Colonic mucosa (tissue), 4 donors: ENCODE measurements around the gene DDX46. TPM values are rescaled to one million over a fixed set of nuclear protein-coding genes. Genes with fewer than 3 reads are reported as not detected.

Experiments
- DNase-seq: peaks from one replicate; pipeline ENCODE4 v3.0.0-alpha.2; 2020
- H3K27ac ChIP-seq: fragments of 200-600 bp; one replicate; pipeline ENCODE4 v1.8.0; 2021
- H3K27me3 ChIP-seq: fragments of 200-600 bp; one replicate; pipeline ENCODE4 v1.8.0; 2021
- H3K36me3 ChIP-seq: fragments of 200-600 bp; one replicate; pipeline ENCODE4 v1.8.0; 2021
- H3K4me1 ChIP-seq: fragments of 200-600 bp; one replicate; pipeline ENCODE4 v1.8.0; 2021; ENCODE audit warnings: mild to moderate bottlenecking
- H3K4me3 ChIP-seq: fragments of 200-600 bp; one replicate; pipeline ENCODE4 v1.8.0; 2021
- H3K9ac ChIP-seq, 2 donors: one replicate each; pipeline ENCODE4 v1.7.0; 2013; ENCODE audit warnings: control low read depth in 2 of 2, low read depth in 2 of 2, low read length in 2 of 2
- H3K9me3 ChIP-seq: fragments of 200-600 bp; one replicate; pipeline ENCODE4 v1.8.0; 2021
- CTCF ChIP-seq: fragments of 200-600 bp; IDR thresholded peaks from one replicate; pipeline ENCODE4 v1.8.0; 2022; ENCODE audit warnings: antibody characterized with exemption, mild to moderate bottlenecking
- intact Hi-C: fragments of 100-400 bp; cut with DNase I; formaldehyde crosslinking; loops from one replicate; pipeline ENCODE4 v1.14.1; 2022
- total RNA-seq, 2 donors: library from RNA; stranded (reverse); fragmentation: NEBNext Ultra II Directional in 1 of 2; extraction: Animal tissue kit (Norgen Biotek cat#: 25700) in 1 of 2; gene quantifications; one replicate each; pipeline ENCODE4 v1.2.1, GENCODE V29; 2021
- donor health status: healthy.
- donor health status: DM: no; HTN: no; CAD: no.
- donor health status: DM: no; HTN: no; CAD: no.

The DDX46 gene
- total RNA-seq, 2 donors from 2014 or later, result 38.2 to 49.3 TPM

DNA sequence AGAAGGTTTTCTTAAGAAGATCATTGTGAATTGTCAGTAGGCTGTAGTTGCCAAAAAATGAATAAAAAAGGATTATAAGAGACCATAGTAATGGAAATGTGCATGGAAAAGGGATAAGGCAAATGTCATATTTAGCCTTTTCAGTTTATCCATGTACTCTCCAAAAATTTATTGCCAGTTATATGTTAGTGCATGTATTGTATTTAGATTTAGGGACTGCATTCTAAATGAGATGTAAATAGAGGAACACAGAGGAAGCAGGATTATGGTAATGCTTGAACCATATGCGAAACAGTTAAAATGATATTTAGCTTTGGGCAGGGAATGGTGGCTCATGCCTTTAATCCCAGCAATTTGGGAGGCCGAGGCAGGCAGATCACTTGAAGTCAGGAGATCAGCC, 33.0 kb downstream of the DDX46 start:
- Histone ChIP-seq H3K36me3 (peaks cover 7% of the 10 kb centered on the region), H3K4me3 (no peak overlapping the region)
- DNase-seq, result no peak

DNA sequence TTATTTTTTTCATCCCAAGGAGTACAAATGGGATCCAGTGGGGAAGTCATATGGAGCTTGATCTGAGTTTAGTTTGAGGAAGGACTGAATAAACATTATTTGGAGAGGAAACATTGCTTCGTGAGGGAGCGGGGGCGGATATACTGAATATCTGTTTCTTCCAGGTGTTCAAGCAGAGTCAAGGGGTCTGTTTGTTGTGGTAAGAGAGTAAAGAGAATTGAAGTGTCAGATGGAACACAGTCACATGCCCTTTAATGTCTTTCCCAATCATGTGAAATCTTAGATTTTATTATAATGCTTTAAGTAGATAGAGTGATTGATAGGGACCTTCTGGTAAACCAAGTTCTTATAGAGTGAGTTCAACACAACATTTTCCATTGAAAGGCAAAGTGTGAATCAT, 33.7 kb downstream of the DDX46 start:
- Histone ChIP-seq H3K9ac (no peak overlapping the region), H3K4me3 (no peak overlapping the region), H3K9me3 (no peaks in the 10 kb centered on the region), H3K27ac (no peak overlapping the region), H3K4me1 (no peaks in the 10 kb centered on the region), H3K27me3 (no peaks in the 10 kb centered on the region), H3K36me3 (peaks cover 7% of the 10 kb centered on the region)
- intact Hi-C loops, result no loop called here
- DNase-seq, result no peak
- TF ChIP-seq CTCF, result no peak

More for the DNA sequence above, 33.0 kb downstream of the DDX46 start:
- H3K9ac ChIP-seq, result no peak overlapping the region
- intact Hi-C loops, result no loop called here
- no peak overlapping the region for H3K27ac ChIP-seq
- no peaks in the 10 kb centered on the region for H3K4me1 ChIP-seq
- H3K9me3 ChIP-seq, result no peaks in the 10 kb centered on the region
- TF ChIP-seq CTCF, result no peak
- H3K27me3 ChIP-seq, result no peaks in the 10 kb centered on the region

GRCh38 chr5:134793111-134793510, 34.5 kb downstream of the DDX46 start:
- H3K36me3 ChIP-seq, result peaks cover 7% of the 10 kb centered on the region
- no peak overlapping the region for H3K9ac ChIP-seq
- no peak overlapping the region for H3K4me3 ChIP-seq
- no peak overlapping the region for H3K27ac ChIP-seq
- no peaks in the 10 kb centered on the region for H3K4me1 ChIP-seq
- H3K27me3 ChIP-seq, result no peaks in the 10 kb centered on the region
- no peak for DNase-seq
- TF ChIP-seq CTCF, result no peak
- intact Hi-C loops, result no loop called here
- no peaks in the 10 kb centered on the region for H3K9me3 ChIP-seq

DNA sequence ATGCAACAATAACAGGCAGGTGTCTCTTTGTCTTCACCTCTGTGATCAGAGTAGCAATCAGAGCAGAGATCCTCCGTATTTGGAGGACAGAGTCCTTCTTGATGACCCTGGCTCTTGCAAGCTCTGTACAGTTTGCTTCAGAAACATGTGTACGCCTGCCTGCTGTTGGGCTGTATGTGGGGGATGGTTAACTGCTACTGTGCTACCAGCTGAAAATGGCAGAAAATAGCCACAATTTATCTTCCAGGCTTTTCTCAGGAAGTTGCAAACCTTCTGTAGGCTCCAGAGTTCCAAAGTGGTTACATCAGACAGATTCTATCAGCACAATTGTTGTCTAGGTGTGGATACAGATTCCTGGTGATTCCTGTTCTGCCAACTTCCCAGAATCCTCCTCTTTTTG, 35.5 kb downstream of the DDX46 start:
- TF ChIP-seq CTCF, result no peak
- no peak for DNase-seq
- Histone ChIP-seq H3K36me3 (peaks cover 7% of the 10 kb centered on the region), H3K9ac (no peak overlapping the region), H3K9me3 (no peaks in the 10 kb centered on the region), H3K4me1 (no peaks in the 10 kb centered on the region), H3K4me3 (no peak overlapping the region), H3K27ac (no peak overlapping the region), H3K27me3 (no peaks in the 10 kb centered on the region)
- intact Hi-C loops, result no loop called here

DNA sequence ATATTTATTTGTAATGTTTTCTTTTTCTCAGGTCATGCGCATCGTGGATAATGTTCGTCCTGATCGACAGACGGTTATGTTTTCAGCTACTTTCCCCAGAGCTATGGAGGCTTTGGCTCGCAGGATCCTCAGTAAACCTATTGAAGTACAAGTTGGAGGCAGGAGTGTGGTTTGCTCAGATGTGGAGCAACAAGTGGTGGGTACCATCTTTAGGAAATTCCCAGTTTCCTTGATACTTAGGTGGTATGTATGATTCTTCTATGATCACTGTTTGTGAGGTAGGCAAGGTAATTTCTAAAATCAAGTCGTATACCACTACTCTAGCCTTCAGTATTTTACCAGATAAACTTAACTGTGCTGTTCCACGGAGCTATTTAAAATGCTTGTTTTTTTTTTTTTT, 36.2 kb downstream of the DDX46 start:
- H3K9me3 ChIP-seq, result no peaks in the 10 kb centered on the region
- H3K27ac ChIP-seq, result no peak overlapping the region
- no peak overlapping the region for H3K9ac ChIP-seq
- H3K27me3 ChIP-seq, result no peaks in the 10 kb centered on the region
- H3K4me1 ChIP-seq, result no peaks in the 10 kb centered on the region
- no peak for DNase-seq
- H3K4me3 ChIP-seq, result no peak overlapping the region
- TF ChIP-seq CTCF, result no peak
- intact Hi-C loops, result no loop called here
- peaks cover 7% of the 10 kb centered on the region for H3K36me3 ChIP-seq

- Histone ChIP-seq H3K36me3 (peaks cover 7% of the 10 kb centered on the region), H3K4me3 (no peak overlapping the region), H3K9ac (no peak overlapping the region), H3K9me3 (no peaks in the 10 kb centered on the region), H3K4me1 (no peaks in the 10 kb centered on the region), H3K27ac (no peak overlapping the region), H3K27me3 (no peaks in the 10 kb centered on the region)
- intact Hi-C loops, result no loop called here
- DNase-seq, result no peak
- no peak for TF ChIP-seq CTCF
Observed at GRCh38 chr5:134798468-134798867, 39.9 kb downstream of the DDX46 start.
